HepG2 (cell line): ENCODE results near the gene PTGR3. TPM values are rescaled to one million over a fixed set of nuclear protein-coding genes. Genes with fewer than 3 reads are reported as not detected.

ENCODE experiments used
- ATAC-seq: fragments of 200-7000 bp; cut with Tn5 transposase; 3 replicates; pipeline ENCODE4 v1.9.1; 2020; ENCODE audit warnings: mild to moderate bottlenecking, moderate library complexity
- BruUV-seq: library from RNA; stranded (reverse); fragments of 400-500 nt; replicated peaks from 2 replicates; lab custom pipeline; 2021; lab: Mats Ljungman, UMichigan
- CTCF ChIA-PET: fragments of 300-600 bp; formaldehyde crosslinking; extraction: SDS; loops from one replicate; lab custom pipeline; 2021; ENCODE audit warnings: low total read pairs, inconsistent platforms, low intra/inter-chr PET ratio; lab: Yijun Ruan, JAX
- POLR2A ChIA-PET: fragments of 350-600 bp; sonication (Branson Sonifier 250); formaldehyde crosslinking; loops from one replicate; lab custom pipeline; 2020; ENCODE audit warnings: antibody characterized with exemption, inconsistent platforms; lab: Yijun Ruan, JAX
- DNase-seq: peaks from one replicate; pipeline ENCODE4 v3.0.0-alpha.2; 2015; ENCODE audit warnings: low spot score
- FAIRE-seq: peaks from 3 replicates; lab custom pipeline; 2011; peaks lifted over from hg19 to GRCh38; lab: Jason Lieb, UNC
- H2AFZ ChIP-seq: one replicate; pipeline ENCODE4 v1.6.1; 2011; ENCODE audit warnings: low read length, inconsistent platforms
- H3K27ac ChIP-seq: fragments of 300-600 bp; 3 replicates; pipeline ENCODE4 v1.8.0; 2011; ENCODE audit warnings: mixed run types, mild to moderate bottlenecking, mixed read lengths, low read length, inconsistent platforms; ENCODE audit not compliant: insufficient read depth; ENCODE audit errors: extremely low read length
- H3K27me3 ChIP-seq, 2 experiments: fragments of 200-600 bp in 1 of 2; 2 replicates in 1 of 2; 3 replicates in 1 of 2; pipeline versions ENCODE4 v1.6.0 to v1.8.0; 2011; ENCODE audit warnings: low read length in 2 of 2, mild to moderate bottlenecking in 2 of 2, moderate library complexity in 2 of 2, inconsistent platforms in 1 of 2; ENCODE audit not compliant: insufficient read depth in 2 of 2, control insufficient read depth in 1 of 2
- H3K36me3 ChIP-seq, 2 experiments: fragments of 200-600 bp in 1 of 2; replicated peaks in 1 of 2; 2 replicates in 1 of 2; 3 replicates in 1 of 2; pipeline versions ENCODE4 v1.5.1 to v1.8.0; 2011; ENCODE audit warnings: low read length in 2 of 2, inconsistent platforms in 1 of 2; ENCODE audit not compliant: insufficient read depth in 2 of 2, control insufficient read depth in 1 of 2
- H3K4me1 ChIP-seq: 2 replicates; pipeline ENCODE4 v1.5.1; 2012; ENCODE audit warnings: low read length, inconsistent platforms; ENCODE audit not compliant: insufficient read depth
- H3K4me2 ChIP-seq: 2 replicates; pipeline ENCODE4 v1.6.0; 2011; ENCODE audit warnings: low read depth, low read length, inconsistent platforms
- H3K4me3 ChIP-seq, 3 experiments: fragments of 200-600 bp in 1 of 3; sonication (generic), shearing (Covaris generic) in 1 of 3; replicated peaks in 1 of 3; 2 replicates each; pipeline ENCODE4 v1.5.1; 2011 to 2016; ENCODE audit warnings: low read length in 3 of 3, inconsistent platforms in 2 of 3, low read depth in 2 of 3, mild to moderate bottlenecking in 2 of 3, control low read depth in 1 of 3, mixed read lengths in 1 of 3; ENCODE audit not compliant: insufficient read depth in 1 of 3
- H3K79me2 ChIP-seq: one replicate; pipeline ENCODE4 v1.6.1; 2011; ENCODE audit warnings: low read length, inconsistent platforms; ENCODE audit not compliant: insufficient read depth
- H3K9ac ChIP-seq: 2 replicates; pipeline ENCODE4 v1.6.0; 2011; ENCODE audit warnings: mild to moderate bottlenecking, low read depth, low read length, inconsistent platforms; ENCODE audit not compliant: insufficient read depth
- H3K9me3 ChIP-seq: 2 replicates; pipeline ENCODE4 v1.5.1; 2012; ENCODE audit warnings: mild to moderate bottlenecking, low read length
- H4K20me1 ChIP-seq: 2 replicates; pipeline ENCODE4 v1.6.0; 2011; ENCODE audit warnings: inconsistent platforms, mild to moderate bottlenecking, low read length, moderate library complexity; ENCODE audit not compliant: insufficient read depth
- MEIS1 ChIP-seq: sonication (generic); formaldehyde crosslinking; IDR thresholded peaks from 2 replicates; pipeline ENCODE4 v1.9.0; 2021; ENCODE audit warnings: mild to moderate bottlenecking, missing genetic modification reagents, moderate library complexity, borderline replicate concordance
- ZNF891 ChIP-seq: sonication (generic); formaldehyde crosslinking; IDR thresholded peaks from 2 replicates; pipeline ENCODE4 v1.5.0; 2020; ENCODE audit warnings: mild to moderate bottlenecking, missing genetic modification reagents
- WGBS: methylation state at CpG from one replicate; pipeline ENCODE4 v1.1.6; 2017; ENCODE audit warnings: low lambda C conversion rate; 5-methylcytosine and 5-hydroxymethylcytosine counted together
- in situ Hi-C: cut with HindIII; loops from 2 replicates; pipeline ENCODE4 v1.10.0; 2017; ENCODE audit warnings: low pct_unique_long_range_greater_than_20kb; ENCODE audit not compliant: extremely low pct_ligation_motif_present
- intact Hi-C: fragments of 100-400 bp; cut with micrococcal nuclease; formaldehyde crosslinking; loops from one replicate; pipeline ENCODE4 v1.10.0; 2022; ENCODE audit not compliant: unreplicated experiment
- polyA plus RNA-seq, 8 experiments: library from polyadenylated mRNA; depleted of rRNA in 3 of 8; stranded (reverse) in 7 of 8; unstranded in 1 of 8; fragments of >200 nt; fragmentation: Illumina TruSeq in 4 of 8; extraction: Trizol in 4 of 8; gene quantifications; 2 replicates each; pipeline versions ENCODE4 v1.2.1 to v1.2.3, GENCODE V29; 2011 to 2016; ENCODE audit warnings: low read depth in 4 of 8, missing spikeins in 1 of 8, mixed read lengths in 1 of 8; ENCODE audit not compliant: insufficient read depth in 1 of 8
- total RNA-seq, 5 experiments: library from RNA; depleted of rRNA; stranded (reverse); fragments of >200 nt; fragmentation: Illumina TruSeq; extraction: Trizol; gene quantifications; 2 replicates each; pipeline ENCODE4 v1.2.3, GENCODE V29; 2016; ENCODE audit warnings: low read depth in 1 of 5
- TF ChIP-seq, protein P1 (sequence below): IDR thresholded peaks from 2 replicates; pipeline ENCODE4 v1.6.1; 2016

Gene PTGR3
- total and polyA plus RNA-seq, 2 of the 13 experiments (the other 11 are each of a cell fraction or from before 2014, with no cell fraction given): 11.5 to 25.3 TPM

GRCh38 chr18:75159238-75159518 is 49.8 kb downstream of the PTGR3 start:
- TF ChIP-seq, protein P1, sequence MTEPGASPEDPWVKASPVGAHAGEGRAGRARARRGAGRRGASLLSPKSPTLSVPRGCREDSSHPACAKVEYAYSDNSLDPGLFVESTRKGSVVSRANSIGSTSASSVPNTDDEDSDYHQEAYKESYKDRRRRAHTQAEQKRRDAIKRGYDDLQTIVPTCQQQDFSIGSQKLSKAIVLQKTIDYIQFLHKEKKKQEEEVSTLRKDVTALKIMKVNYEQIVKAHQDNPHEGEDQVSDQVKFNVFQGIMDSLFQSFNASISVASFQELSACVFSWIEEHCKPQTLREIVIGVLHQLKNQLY (CRISPR knock-in tag): no peak
- TF ChIP-seq MEIS1 (CRISPR knock-in tag) (no peak), ZNF891 (CRISPR knock-in tag) (peak; percentile 3; the same call in 1 of the 2 replicates)
- TF ChIP-seq, all 625 proteins: peak for 1
- H4K20me1 ChIP-seq: no peaks in the 10 kb centered on the region
- no peak overlapping the region for H3K27ac ChIP-seq
- intact Hi-C loops: no loop called here
- H3K27me3 ChIP-seq: peaks cover 0 to 30% of the 10 kb centered on the region in 2 experiments
- H3K36me3 ChIP-seq: no peaks in the 10 kb centered on the region
- CTCF ChIA-PET: no interaction called here
- no peak overlapping the region for H2AFZ ChIP-seq
- H3K4me1 ChIP-seq: peaks cover 13% of the 10 kb centered on the region
- DNase-seq (no peak), ATAC-seq (no peak), FAIRE-seq (no peak)
- H3K9me3 ChIP-seq: no peaks in the 10 kb centered on the region
- in situ Hi-C loops: loop anchor here (25.0 kb wide), 1 partner anchor 328 kb away; no protein-coding TSS in a partner anchor
- BruUV-seq: no TSS peak
- H3K4me3 ChIP-seq: no peak overlapping the region
- H3K9ac ChIP-seq: no peak overlapping the region
- no peaks in the 10 kb centered on the region for H3K79me2 ChIP-seq
- POLR2A ChIA-PET: no interaction called here
- WGBS: 63% methylated on average over 5 of the region's 9 CpGs
- H3K4me2 ChIP-seq: no peak overlapping the region

Other genes starting within 250 kb of the PTGR3 start
- gene TSHZ1, start 1.7 kb upstream of the PTGR3 start, total RNA-seq (2016; rRNA removed; fragmentation: Illumina TruSeq; extraction: Trizol): 2.5 and 2.6 TPM in 2 replicates
- gene TSHZ1, start 1.7 kb upstream of the PTGR3 start, polyA plus RNA-seq (2011; rRNA removed): 2.4 and 2.7 TPM in 2 replicates
- gene SMIM21, start 218.6 kb upstream of the PTGR3 start, total RNA-seq (2016; rRNA removed; fragmentation: Illumina TruSeq; extraction: Trizol): not detected in 2 replicates
- not detected in 2 replicates for gene SMIM21, start 218.6 kb upstream of the PTGR3 start, polyA plus RNA-seq (2011; rRNA removed)